ENCODE results near the gene MLXIP.

Gene MLXIP

DNA sequence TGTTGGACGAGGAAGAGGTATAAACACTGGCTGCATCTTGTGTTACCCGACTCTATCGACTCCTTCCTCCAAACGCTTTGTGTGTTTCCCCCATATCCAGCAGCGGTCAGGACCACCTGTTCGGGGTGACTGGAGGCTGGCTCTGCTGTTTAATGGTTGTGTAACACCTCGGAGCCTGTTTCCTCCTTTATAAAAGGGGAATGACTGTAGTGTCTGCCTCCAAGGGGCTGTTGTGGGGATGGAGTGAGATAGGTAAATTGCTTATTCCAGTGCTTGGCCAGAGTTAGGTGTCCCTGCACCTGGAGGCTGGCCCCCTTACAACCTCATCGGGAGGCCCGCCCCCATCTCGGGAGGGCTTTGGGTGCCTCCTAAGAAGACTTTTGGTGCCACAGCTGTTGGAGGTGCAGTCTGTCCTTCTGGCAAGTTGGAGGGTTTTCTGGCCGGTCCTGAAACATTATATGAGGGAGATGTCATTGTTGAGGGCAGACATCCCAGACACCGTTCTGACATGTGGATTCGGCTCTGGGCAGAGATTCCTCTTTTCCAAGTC is 1.1 kb downstream of the MLXIP start:
- no peak for DNase-seq (ENCODE audit: low spot score)

DNA sequence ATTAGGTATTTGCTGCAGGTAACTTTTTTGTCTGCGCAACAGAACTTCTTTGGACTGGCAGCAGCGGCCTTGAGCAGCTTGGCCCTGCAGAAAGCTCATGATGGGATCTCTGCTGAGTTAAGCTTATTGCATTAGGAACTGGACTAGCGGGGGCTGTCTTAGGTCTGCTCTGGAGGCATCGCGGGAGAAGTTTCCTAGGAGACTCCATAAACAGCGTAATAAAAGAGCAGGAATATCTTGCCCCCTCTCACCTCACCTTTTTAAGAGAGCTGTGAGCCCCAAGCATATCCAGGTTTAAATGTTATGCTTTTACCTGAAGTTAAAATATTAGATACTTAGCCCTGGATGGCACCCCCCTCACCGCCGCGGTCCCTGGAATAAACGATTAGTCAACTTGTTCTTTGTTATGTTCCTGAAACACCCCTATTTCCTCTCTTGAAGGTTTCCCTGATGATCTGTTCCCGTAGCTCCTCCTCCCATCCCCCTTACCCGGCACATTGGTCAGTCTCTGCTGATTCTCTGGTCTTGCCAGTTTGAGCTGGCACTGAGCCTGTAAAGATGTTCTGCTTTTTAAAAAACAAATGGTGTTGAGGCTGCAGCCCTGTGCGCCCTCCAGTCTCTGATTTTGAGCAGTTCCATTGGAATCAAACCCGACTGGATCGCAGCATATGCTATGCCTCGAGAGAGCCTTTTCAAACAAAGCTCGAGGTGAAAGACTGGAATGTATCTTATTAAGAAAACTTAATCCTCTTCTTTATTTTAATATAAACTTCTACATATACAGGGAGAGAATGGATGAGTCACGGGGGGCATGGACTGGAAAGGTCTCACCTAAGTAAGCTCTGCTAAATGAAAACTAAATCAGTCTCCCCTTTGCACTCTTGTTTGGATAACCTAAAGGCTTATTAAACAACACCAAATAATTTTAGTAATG is 1.9 kb downstream of the MLXIP start:
- DNase-seq (ENCODE audit: low spot score) = no peak

DNA sequence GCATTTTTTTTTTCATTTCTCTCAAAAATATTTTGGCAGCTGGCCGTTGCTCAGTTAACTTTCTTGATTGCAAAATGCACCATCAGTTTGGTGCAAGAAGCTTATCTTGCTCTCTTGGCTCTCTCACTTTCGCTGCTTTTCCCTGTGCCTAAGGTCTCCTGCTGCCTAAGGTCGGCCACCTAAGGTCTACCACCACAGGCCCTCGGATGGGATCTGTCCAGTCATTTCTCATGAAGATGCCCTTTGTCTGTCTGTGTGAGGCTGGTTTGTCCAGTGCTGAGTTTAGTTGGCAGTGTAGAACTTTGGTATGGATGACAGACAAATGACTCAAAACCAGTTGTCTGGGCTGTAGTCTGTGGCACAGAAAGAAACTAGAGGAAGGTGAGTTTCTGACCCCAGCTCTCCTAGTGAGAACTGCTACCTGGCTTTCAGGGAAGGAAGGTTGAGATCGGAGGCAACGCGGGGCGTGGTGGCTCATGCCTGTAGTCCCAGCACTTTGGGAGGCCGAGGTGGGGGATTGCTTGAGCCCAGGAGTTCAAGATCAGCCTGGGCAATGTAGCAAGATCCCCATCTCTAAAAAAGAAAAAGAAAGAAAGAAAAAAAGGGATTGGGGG is 2.6 kb downstream of the MLXIP start:
- no peak for DNase-seq (ENCODE audit: low spot score)

DNA sequence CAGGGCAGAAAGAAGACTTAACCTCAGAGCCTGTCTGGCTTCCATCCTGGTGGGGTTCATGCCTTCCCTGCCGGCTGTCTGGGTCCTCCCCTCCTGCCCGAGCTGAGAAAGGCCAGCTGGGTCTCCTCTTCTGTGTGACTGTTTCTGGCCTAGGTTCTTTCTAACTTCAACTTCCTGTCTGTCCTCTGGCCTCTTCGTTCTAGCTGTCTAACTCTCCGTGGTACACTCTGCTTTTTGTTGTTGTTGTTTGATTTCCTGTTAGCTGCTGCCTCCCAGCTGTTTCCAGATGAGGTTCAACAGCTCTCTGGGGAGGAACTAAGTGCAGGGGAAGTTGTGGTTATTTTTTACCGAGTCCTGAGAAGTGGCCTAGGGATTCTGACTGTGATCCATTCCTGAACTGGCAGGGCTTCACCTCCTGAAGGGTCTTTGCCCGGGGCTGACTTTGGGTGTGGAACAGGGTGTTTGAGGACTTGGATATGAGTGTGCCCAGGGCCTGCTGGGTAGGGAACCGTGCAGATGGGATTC is 3.2 kb downstream of the MLXIP start:
- no peak for DNase-seq (ENCODE audit: low spot score)

DNA sequence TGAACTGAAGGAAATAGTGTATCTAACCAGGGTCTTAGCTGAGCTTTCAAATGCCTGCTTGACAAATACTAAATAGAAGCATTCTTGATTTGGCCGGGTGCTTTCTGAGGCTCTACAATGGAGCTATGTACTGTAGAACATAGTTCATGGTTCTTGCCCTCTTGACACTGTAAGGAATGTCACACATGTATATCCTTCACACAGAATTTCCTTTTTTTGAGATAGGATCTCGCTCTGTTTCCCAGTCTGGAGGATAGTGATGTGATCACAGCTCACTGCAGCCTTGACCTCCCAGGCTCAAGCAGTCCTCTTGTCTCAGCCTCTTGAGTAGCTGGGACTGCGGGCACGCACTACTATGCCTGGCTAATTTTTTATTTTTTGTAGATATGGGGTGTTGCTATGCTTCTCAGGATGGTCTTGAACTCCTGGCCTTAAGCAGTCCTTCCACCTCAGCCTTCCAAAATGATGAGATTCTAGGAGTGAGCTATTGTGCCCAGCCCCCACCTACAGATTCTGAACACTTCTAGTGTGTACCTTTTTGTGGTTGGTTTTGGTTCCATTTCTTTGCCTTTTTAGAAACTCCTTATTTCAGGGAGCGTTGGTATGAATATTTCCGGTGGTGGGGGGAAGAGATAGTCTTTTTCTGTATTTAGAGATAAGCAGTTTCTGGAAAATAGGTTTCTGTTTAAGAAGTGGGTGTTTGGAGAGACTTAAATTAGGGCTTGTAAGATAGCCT is 4.2 kb downstream of the MLXIP start:
- DNase-seq (ENCODE audit: low spot score) = no peak

DNA sequence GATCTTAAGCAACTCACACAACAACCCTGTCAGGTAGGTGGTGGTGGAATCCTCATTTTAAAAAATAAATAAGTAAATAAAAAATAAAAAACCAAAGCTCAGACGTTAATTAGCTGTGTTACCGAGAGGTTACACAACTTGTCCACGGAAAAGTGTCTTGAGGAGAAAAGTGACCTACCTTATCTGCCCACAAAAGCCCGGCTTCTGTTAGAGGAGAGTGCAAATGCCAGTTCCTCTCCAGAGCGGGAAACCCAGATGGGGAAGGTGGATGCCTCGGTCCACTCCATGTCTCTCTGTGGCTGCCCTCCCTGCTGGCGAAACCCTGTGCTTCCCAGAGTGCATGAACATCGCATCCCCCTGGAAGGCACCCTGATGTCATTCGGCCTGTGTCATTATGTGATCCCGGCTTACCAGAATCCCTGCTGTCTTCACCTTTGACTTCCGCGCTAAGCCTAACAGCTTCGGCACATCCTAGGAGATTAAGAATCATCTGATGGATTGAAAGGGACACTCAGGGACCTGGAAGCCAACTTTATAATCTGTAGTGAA is 6.4 kb downstream of the MLXIP start:
- DNase-seq (ENCODE audit: low spot score) = peak; percentile 72

DNA sequence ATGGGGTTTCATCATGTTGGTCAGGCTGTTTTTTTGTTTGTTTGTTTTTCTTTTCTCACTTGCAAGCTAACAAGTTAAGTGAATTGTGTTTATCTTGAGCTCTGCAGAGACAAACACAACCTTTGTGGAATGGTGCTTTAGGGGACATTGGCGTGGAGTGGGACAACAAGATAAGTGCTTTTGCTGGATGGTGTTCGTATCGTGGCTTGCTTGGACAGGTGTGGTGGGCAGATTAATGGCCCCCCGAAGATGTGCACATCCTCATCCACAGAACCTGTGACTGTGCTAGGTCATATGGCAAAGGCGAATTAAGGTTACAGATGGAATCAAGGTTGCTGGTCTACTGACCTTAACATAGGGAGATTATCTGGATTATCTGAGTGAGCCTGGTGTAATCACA is 7.0 kb downstream of the MLXIP start:
- DNase-seq (ENCODE audit: low spot score) = no peak

DNA sequence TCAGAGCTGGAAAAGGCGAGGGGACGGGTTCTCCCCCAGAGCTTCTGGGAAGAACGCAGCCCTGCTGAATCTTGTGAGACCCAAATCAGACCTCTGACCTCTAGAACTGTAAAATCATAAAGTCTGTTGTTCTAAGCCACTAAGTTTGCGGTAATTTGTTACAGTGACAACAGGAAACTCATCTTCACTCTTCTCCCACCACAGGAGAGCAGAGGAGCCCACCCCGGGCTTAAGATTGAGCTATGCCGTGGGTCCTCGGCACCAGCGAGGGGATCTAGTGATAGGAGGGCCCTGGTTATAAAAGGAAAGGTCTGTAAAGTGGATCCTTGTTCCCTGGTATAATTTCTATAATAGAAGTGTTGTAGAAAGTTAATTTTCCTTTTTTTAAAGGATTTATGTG is 7.6 kb downstream of the MLXIP start:
- DNase-seq (ENCODE audit: low spot score) = no peak

DNA sequence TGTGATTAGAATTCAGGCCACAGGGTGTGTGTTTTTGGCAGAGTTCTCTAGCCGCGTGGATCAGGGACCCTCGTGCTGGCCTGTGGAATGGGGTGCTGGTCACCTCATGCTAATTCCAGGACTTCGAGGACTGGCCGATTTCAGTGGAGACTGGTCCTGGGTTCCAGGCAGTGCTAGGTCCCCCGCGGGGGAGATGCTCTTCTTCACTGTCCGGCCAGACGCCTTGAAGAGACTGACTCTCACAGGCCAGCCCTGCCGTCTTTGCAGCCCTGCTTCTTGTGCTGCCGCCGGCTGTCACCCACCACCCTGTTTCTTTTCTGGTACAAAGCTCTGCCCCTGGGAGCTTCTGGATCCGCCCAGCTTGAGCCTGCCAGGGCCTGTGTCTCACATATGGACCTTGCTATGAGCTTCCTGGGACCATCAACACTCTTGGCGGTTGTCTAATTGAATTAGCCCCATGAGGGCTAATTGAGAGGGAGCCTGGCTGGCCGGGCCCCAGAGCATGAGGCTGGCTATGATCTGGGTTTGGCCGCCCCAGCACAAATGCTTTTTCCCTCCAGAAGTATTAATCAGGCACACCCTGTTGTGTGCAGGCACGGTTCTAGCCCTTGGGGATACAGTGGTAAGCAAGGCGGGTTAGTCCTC is 8.2 kb downstream of the MLXIP start:
- DNase-seq (ENCODE audit: low spot score) = no peak

DNA sequence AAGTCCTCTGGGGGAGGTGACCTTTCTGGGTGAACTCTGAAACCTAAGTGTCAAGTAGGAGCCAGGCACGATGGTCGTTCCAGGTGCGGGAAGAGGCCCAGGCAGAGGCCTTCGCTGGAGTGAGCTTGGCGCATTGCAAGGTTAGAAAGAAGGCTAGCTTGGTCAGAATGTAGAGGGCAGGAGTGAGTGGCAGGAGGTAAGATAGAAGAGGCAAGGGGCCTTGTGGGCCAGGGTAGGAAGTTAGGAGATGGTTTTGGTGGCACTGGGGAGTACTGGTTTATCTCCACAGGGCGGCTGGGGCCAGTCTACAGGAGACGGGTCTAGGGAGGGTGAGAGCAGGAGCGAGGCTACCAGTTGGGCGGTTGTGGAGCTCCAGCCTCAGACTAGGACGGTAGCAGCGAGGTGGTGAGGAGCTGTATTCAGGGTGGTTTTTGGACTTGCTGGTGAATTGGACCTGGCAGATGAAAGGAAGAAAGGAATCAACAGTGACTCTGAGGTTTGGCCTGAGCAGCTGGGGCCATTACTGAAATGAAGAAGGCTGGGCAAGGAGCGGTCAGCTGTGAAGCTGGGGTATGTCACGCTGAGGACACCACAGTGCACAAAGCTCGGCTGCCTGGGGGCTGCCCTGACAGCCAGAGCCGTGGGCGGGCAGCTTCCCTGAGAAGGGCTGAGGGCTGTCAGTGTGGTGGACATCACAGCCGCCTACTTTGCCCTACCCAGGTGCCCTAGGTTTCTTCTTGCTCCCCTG is 9.0 kb downstream of the MLXIP start:
- DNase-seq (ENCODE audit: low spot score) = no peak

DNA sequence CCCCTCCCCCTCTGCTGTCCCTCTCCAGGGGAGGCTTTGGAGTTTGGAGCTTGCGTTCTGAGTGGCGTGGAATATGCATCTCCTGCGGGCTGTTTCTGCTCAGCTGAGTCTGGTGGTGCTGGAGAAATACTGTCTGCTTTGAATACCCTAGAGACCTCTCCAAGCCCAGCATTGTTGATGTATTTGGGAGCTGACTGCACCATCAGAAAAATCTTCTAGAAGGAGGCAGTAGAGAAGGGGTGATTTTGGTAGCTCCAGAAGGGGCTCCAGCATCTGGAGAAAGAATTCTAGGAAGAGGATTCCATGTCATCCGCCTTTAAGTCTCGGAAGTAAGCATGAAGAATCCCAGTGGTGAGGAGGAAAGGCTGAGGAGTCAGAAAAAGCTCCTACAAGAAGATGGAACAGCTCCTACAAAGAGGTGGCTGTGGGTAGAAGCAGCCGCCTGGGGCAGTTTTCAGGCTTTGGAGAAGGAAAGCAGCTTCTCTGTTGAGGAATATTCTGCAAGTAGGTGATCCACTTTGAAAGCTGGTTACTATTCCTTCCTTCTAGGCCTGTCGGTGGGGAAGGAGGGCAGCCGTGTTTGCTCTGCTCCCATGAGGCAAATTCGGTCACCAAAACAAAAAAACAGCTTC is 9.7 kb downstream of the MLXIP start:
- DNase-seq (ENCODE audit: low spot score) = no peak

DNA sequence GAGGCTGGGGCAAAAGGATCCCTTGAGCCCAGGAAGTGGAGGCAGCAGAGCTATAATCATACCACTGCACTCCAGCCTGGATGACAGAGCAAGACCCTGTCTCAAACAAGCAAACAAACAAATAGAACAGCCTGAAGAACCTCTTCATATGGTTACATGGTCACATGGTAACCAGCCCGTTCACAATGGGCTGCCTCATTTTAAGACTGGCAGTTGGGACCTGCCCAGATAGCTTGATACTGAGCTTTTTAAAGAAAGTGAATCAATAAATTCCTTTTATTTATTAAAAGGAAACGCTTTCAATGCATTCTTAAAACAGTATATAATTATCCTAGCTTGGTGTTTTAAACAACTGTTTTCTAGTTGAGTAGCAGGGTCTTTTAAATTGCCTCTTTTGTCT is 10.5 kb downstream of the MLXIP start:
- no peak for DNase-seq (ENCODE audit: low spot score)

DNA sequence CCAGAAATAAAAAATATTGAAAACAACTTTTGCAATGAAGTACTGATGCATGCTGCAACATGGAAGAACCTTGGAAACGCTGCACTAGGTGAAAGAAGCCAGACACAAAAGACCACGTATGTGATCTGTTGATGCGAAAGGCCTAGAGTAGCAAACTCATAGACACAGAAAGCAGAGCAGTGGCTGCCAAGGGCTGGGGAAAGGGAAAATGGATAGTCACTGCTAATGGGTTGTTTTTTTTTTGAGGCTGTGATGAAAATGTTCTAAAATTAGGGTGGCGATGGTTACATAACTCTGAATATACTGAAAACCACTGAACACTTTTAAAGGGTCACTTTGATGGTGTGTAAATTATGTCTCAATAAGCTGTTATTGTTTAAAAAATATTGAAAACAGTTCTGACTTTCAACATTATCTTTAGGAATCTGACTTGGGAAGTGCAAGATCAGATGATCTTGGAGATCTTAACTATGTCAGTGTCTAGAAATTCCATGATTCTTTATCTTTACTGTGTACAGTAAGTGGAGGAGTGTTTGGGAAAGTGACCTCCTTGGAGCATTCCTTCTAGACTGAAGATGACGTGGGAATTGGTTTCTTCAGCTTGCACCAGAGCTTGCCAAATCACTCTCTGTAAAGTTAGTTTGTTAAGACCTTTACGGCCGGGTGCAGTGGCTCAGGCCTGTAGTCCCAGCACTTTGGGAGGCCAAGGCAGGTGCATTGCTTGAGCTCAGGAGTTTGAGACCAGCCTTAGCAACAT is 12.4 kb downstream of the MLXIP start:
- DNase-seq (ENCODE audit: low spot score) = no peak

DNA sequence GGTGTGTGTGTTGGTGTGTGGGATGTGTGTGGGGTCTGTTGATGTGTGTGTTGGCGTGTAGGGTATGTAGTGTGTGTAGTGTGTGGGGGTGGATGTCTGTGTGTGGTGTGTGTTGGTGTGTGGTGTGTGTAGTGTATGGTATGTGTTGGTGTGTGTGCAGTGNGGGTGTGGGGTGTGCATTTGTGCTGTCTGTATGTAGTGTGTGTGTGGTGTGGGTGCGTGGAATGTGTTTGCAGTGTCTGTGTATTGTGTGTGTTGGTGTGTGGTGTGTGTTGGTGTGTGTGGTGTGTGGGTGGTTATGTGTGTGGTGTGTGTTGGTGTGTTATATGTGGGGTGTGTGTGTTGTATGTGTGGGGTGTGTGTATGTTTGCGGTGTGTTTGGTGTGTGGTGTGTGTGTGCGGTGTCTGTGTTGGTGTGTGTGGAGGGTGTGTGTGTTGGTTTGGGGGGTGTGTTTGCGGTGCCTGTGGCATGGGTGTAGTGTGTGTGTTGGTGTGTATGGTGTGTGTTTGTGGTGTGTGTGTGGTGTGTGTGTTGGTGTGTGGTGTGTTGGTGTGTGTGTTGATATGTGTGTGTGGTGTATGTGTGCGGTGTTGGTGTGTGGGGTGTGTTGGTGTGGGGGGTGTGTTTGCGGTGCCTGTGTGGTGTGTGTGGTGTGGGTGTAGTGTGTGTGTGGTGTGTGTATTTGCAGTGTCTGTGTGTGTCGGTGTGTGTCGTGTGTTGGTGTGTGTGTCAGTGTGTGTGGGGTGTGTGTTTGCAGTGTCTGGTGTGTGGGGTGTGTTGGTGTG is 14.7 kb downstream of the MLXIP start:
- DNase-seq (ENCODE audit: low spot score) = no peak

DNA sequence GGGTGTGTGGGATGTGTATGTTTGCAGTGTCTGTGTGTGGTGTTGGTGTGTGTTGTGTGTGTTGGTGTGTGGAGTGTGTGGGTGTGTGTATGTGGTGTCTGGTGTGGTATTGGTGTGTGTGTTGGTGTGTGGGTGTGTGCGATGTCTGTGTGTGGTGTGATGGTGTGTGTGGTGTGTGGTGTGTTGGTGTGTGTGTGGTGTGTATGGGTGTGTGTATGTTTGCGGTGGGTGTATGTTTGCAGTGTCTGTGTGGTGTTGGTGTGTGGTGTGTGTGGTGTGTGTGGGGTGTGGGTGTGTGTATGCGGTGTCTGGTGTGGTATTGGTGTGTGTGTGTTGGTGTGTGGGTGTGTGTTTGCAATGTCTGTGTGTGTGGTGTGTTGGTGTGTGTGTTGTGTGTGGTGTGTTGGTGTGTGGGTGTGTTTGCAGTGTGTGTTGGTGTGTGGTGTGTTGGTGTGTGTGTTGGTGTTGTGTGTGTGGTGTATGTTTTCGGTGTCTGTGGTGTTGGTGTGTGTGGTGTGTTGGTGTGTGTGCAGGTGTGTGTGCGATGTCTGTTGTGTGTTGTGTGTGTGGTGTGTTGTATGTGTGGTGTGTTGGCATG is 15.7 kb downstream of the MLXIP start:
- no peak for DNase-seq (ENCODE audit: low spot score)

DNA sequence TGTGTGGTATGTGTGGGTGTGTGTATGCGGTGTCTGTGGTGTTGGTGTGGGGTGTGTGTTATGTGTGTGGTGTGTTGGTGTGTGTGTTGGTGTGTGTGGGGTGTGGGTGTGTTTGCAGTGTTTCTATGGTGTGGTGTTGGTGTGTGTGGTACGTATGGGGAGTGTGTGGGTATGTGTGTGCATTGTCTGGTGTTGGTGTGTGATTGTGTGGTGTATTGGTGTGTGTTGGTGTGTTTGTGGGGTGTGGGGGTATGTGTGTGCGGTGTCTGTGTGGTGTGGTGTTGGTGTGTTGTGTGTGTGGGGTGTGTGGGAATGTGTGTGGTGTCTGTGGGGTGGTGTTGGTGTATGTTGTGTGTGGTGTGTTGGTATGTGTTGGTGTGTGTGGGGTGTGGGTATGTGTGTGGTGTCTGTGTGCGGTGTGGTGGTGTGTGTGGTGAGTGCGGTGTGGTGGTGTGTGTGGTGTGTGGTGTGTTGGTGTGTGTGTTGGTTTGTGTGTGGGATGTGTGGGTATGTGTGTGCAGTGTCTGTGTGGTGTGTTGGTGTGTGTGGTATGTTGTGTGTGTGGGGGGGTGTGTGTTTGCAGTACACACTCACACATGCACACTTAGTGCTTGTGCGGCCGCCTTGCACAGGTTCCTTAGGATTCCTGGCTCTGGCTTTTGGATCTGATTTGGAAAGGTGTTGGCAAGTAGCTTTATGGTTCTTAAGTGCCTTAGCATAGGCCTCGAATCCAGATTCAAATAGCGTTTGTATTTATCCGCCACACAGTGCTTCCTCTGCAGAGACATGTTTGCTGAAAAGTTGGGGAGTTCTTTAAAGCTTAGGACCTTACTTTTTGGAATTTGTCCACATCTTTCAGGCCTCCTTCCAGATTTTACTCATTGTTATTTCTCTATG is 16.4 kb downstream of the MLXIP start:
- no peak for DNase-seq (ENCODE audit: low spot score)

DNA sequence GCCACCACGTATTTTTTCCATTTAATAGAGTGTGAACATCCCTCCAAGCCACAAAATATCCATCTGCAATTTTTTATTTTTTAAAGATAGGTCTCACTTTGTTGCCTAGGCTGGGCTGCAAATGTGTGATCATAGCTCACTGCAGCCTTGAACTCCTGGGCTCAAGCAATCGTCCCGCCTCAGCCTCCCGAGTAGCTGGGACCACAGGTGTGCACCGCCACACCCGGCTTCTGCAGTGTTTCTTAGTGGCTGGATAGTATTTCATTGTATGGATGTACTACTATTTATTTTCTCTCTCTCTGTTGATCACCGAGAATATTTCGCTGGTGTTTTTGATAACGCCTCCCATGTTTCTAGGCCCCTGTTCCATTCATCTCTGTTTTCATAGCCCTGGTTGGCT is 17.5 kb downstream of the MLXIP start:
- no peak for DNase-seq (ENCODE audit: low spot score)
